H1 (cell line): ENCODE measurements around the gene DUSP7. TPM values are rescaled to one million over a fixed set of nuclear protein-coding genes. Genes with fewer than 3 reads are reported as not detected.
A peak's percentile ranks its signal among the peaks of the same experiment; 100 is the strongest.

Experiments
- BACH1 ChIP-seq: IDR thresholded peaks from 2 replicates; pipeline ENCODE4 v1.6.1; 2012; ENCODE audit warnings: low read length, improper control_type of control experiment
- CHD1 ChIP-seq: IDR thresholded peaks from 2 replicates; pipeline ENCODE4 v1.6.1; 2012; ENCODE audit warnings: low read depth, low read length, improper control_type of control experiment
- CTBP2 ChIP-seq: IDR thresholded peaks from 2 replicates; pipeline ENCODE4 v1.7.0; 2011; ENCODE audit warnings: borderline replicate concordance, mild to moderate bottlenecking, moderate library complexity, mixed read lengths, low read length; ENCODE audit not compliant: insufficient read depth, insufficient read length
- EGR1 ChIP-seq: IDR thresholded peaks from 2 replicates; pipeline ENCODE4 v1.6.1; 2011; ENCODE audit warnings: low read depth, low read length, borderline replicate concordance
- GABPA ChIP-seq: IDR thresholded peaks from 2 replicates; pipeline ENCODE4 v1.6.1; 2011; ENCODE audit warnings: mild to moderate bottlenecking, low read length, moderate library complexity, borderline replicate concordance; ENCODE audit not compliant: insufficient read depth
- JUN ChIP-seq: IDR thresholded peaks from 2 replicates; pipeline ENCODE4 v1.6.1; 2011; ENCODE audit warnings: low read depth, mild to moderate bottlenecking, improper control_type of control experiment, low read length
- NANOG ChIP-seq: IDR thresholded peaks from 2 replicates; pipeline ENCODE4 v1.6.1; 2011; ENCODE audit warnings: low read length, low read depth, mild to moderate bottlenecking, inconsistent platforms; ENCODE audit not compliant: insufficient read depth, poor library complexity, severe bottlenecking
- POLR2A ChIP-seq, 2 experiments: IDR thresholded peaks; 1 replicate in 1 of 2; 2 replicates in 1 of 2; pipeline ENCODE4 v1.6.1; 2011; ENCODE audit warnings: low read depth in 2 of 2, low read length in 2 of 2, mild to moderate bottlenecking in 2 of 2; ENCODE audit errors: control extremely low read depth in 1 of 2
- POU5F1 ChIP-seq: IDR thresholded peaks from 2 replicates; pipeline ENCODE4 v1.6.1; 2011; ENCODE audit warnings: low read depth, mild to moderate bottlenecking, low read length, moderate library complexity
- RAD21 ChIP-seq, 2 experiments: IDR thresholded peaks in 1 of 2; conservative IDR thresholded peaks in 1 of 2; 2 replicates each; pipeline ENCODE4 v1.6.1; 2011; ENCODE audit warnings: low read depth in 2 of 2, low read length in 2 of 2, improper control_type of control experiment in 1 of 2, inconsistent platforms in 1 of 2, mild to moderate bottlenecking in 1 of 2, moderate library complexity in 1 of 2
- RBBP5 ChIP-seq: IDR thresholded peaks from 2 replicates; pipeline ENCODE4 v1.7.1; 2012; ENCODE audit warnings: low read depth, mild to moderate bottlenecking, inconsistent platforms, low read length, moderate library complexity, borderline replicate concordance
- RFX5 ChIP-seq: IDR thresholded peaks from 2 replicates; pipeline ENCODE4 v1.6.1; 2011; ENCODE audit warnings: low read depth, low read length, improper control_type of control experiment, borderline replicate concordance
- RNF2 ChIP-seq: fragments of 200-900, 300-1000 bp; sonication (generic); IDR thresholded peaks from 2 replicates; pipeline ENCODE4 v1.7.1; 2016; ENCODE audit warnings: borderline replicate concordance, low read depth, mild to moderate bottlenecking, antibody characterized with exemption, low read length; ENCODE audit not compliant: poor library complexity, severe bottlenecking; ENCODE audit errors: missing control alignments
- SAP30 ChIP-seq: fragments of 300-600 bp; sonication (generic); IDR thresholded peaks from 2 replicates; pipeline ENCODE4 v1.7.1; 2012; ENCODE audit warnings: low read length, moderate library complexity, mild to moderate bottlenecking, inconsistent platforms; ENCODE audit not compliant: insufficient read depth, insufficient replicate concordance
- SIN3A ChIP-seq, 2 experiments: IDR thresholded peaks in 1 of 2; conservative IDR thresholded peaks in 1 of 2; 2 replicates each; pipeline ENCODE4 v1.6.1; 2011 to 2012; ENCODE audit warnings: low read length in 2 of 2, improper control_type of control experiment in 1 of 2, low read depth in 1 of 2, mild to moderate bottlenecking in 1 of 2
- SIX5 ChIP-seq: IDR thresholded peaks from 2 replicates; pipeline ENCODE4 v1.6.1; 2011; ENCODE audit warnings: mild to moderate bottlenecking, low read depth, low read length
- SRF ChIP-seq: IDR thresholded peaks from 2 replicates; pipeline ENCODE4 v1.6.1; 2011; ENCODE audit warnings: mild to moderate bottlenecking, low read depth, low read length, moderate library complexity
- TAF7 ChIP-seq: optimal IDR thresholded peaks from 2 replicates; pipeline ENCODE3; 2011; ENCODE audit warnings: low read depth, mild to moderate bottlenecking, inconsistent platforms, low read length, moderate library complexity, borderline replicate concordance
- USF2 ChIP-seq: IDR thresholded peaks from 2 replicates; pipeline ENCODE4 v1.6.1; 2011; ENCODE audit warnings: low read length, improper control_type of control experiment
- ZNF274 ChIP-seq: IDR thresholded peaks from 2 replicates; pipeline ENCODE4 v1.7.0; 2012; ENCODE audit warnings: low read length, borderline replicate concordance; ENCODE audit errors: extremely low read depth
- polyA plus RNA-seq, 7 experiments: library from polyadenylated mRNA; depleted of rRNA in 3 of 7; stranded (reverse) in 5 of 7; unstranded in 2 of 7; fragments of >200 nt in 5 of 7; fragments of 200-250 nt in 2 of 7; gene quantifications; 1 replicate in 5 of 7; 2 replicates in 1 of 7; 4 replicates in 1 of 7; pipeline versions ENCODE4 v1.2.1 to v1.2.3, GENCODE V29; 2011 to 2013; ENCODE audit warnings: missing spikeins in 2 of 7, mixed read lengths in 2 of 7
- total RNA-seq: library from RNA; stranded (reverse); fragmentation: NEBNext Ultra II Directional; extraction: Animal tissue kit (Norgen Biotek cat#: 25700); gene quantifications from 2 replicates; pipeline ENCODE4 v1.2.1, GENCODE V29; 2021
- TF ChIP-seq, protein P1 (sequence below): IDR thresholded peaks from 2 replicates; pipeline ENCODE4 v1.6.1; 2011; ENCODE audit warnings: low read depth, mild to moderate bottlenecking, low read length; ENCODE audit not compliant: insufficient read depth

The DUSP7 gene
- total and polyA plus RNA-seq, 2 of the 8 experiments (the other 6 are each of a cell fraction or from before 2014, with no cell fraction given), result 19.4 to 24.9 TPM

GRCh38 chr3:52056968-52057811, 819 bp upstream of the DUSP7 start (continued):
- TF ChIP-seq SIN3A (conservative IDR thresholded peaks at IDR 0.05 in 1 of 2, IDR thresholded peaks at IDR 0.05 in 1 of 2; ENCODE audit: low read depth in 1 of 2, low read length in 2 of 2) (peak in 1 of 2 experiments; percentile 76; a peak in 1 of 4 replicates), SIX5 (no peak), CTBP2 (no peak), CHD1 (no peak), RBBP5 (no peak), BACH1 (peak; percentile 80), ZNF274 (no peak), SAP30 (peak; percentile 78), RNF2 (no peak), GABPA (no peak), EGR1 (no peak), RAD21 (IDR thresholded peaks at IDR 0.05 in 1 of 2, conservative IDR thresholded peaks at IDR 0.05 in 1 of 2; ENCODE audit: low read depth in 2 of 2, low read length in 2 of 2) (no peak; a peak in 1 of 4 replicates), USF2 (peak; percentile 88), NANOG (no peak), RFX5 (no peak), TAF7 (no peak), POU5F1 (no peak), SRF (no peak), POLR2A (IDR thresholded peaks at IDR 0.05; ENCODE audit: control extremely low read depth in 1 of 2, low read depth in 2 of 2, low read length in 2 of 2) (no peak), JUN (no peak)
- TF ChIP-seq, protein P1, sequence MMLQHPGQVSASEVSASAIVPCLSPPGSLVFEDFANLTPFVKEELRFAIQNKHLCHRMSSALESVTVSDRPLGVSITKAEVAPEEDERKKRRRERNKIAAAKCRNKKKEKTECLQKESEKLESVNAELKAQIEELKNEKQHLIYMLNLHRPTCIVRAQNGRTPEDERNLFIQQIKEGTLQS, result peak; percentile 47
